GM12878 (cell line): ENCODE results near the gene RHAG. TPM values are rescaled to one million over a fixed set of nuclear protein-coding genes. Genes with fewer than 3 reads are reported as not detected.
"Not testable (repeated sequence)": the region's sequence is repeated elsewhere in the genome, so short reads cannot be mapped to it uniquely, and the experiment has no call there.

Experiments used
- ATAC-seq: fragments of 200-7000 bp; cut with Tn5 transposase; 3 replicates; pipeline ENCODE4 v1.9.1; 2020; ENCODE audit warnings: mild to moderate bottlenecking, moderate library complexity
- BruUV-seq: library from RNA; stranded (reverse); fragments of 400-500 nt; replicated peaks from 2 replicates; lab custom pipeline; 2021; lab: Mats Ljungman, UMichigan
- CTCF ChIA-PET: fragments of 300-600 bp; sonication (Branson Sonifier 250); formaldehyde crosslinking; extraction: SDS; loops from one replicate; lab custom pipeline; 2021; ENCODE audit warnings: inconsistent platforms; lab: Yijun Ruan, JAX
- POLR2A ChIA-PET: fragments of 350-600 bp; formaldehyde crosslinking; extraction: SDS; loops from one replicate; lab custom pipeline; 2021; ENCODE audit warnings: inconsistent platforms; lab: Charles Lee
- RAD21 ChIA-PET: fragments of 300-600 bp; sonication (Branson Sonifier 250); formaldehyde crosslinking; loops from one replicate; lab custom pipeline; 2023; ENCODE audit warnings: antibody characterized with exemption; ENCODE audit not compliant: unreplicated experiment; lab: Charles Lee
- SMC1A ChIA-PET: fragments of 300-600 bp; sonication (Branson Sonifier 250); formaldehyde crosslinking; loops from one replicate; lab custom pipeline; 2023; ENCODE audit not compliant: unreplicated experiment, uncharacterized antibody; lab: Charles Lee
- DNase-seq: peaks from one replicate; pipeline ENCODE4 v3.0.0-alpha.2; 2011; ENCODE audit warnings: low read depth, low spot score
- FAIRE-seq: peaks from 3 replicates; lab custom pipeline; 2011; peaks lifted over from hg19 to GRCh38; lab: Jason Lieb, UNC
- H2AFZ ChIP-seq: 2 replicates; pipeline ENCODE4 v1.6.0; 2011; ENCODE audit warnings: low read depth, low read length, control low read depth; ENCODE audit not compliant: control insufficient read depth
- H3K27ac ChIP-seq: 2 replicates; pipeline ENCODE4 v1.5.1; 2011; ENCODE audit warnings: control low read depth; ENCODE audit not compliant: control insufficient read depth, insufficient read depth
- H3K27me3 ChIP-seq, 2 experiments: replicated peaks in 1 of 2; 2 replicates each; pipeline versions ENCODE4 v1.6.0 to v1.6.1; 2011; ENCODE audit warnings: low read length in 1 of 2; ENCODE audit not compliant: control insufficient read depth in 2 of 2, insufficient read depth in 2 of 2
- H3K36me3 ChIP-seq, 2 experiments: 2 replicates each; pipeline ENCODE4 v1.5.1; 2011; ENCODE audit warnings: low read length in 1 of 2; ENCODE audit not compliant: control insufficient read depth in 2 of 2, insufficient read depth in 2 of 2
- H3K4me1 ChIP-seq: 2 replicates; pipeline ENCODE4 v1.6.1; 2011; ENCODE audit warnings: mild to moderate bottlenecking, low read length, moderate library complexity, mixed read lengths; ENCODE audit not compliant: control insufficient read depth, insufficient read depth
- H3K4me2 ChIP-seq: 2 replicates; pipeline ENCODE4 v1.6.0; 2011; ENCODE audit warnings: control low read depth; ENCODE audit not compliant: control insufficient read depth, insufficient read depth
- H3K4me3 ChIP-seq: fragments of 200-600 bp; sonication (generic); 2 replicates; pipeline ENCODE4 v1.5.1; 2016
- H3K79me2 ChIP-seq: 2 replicates; pipeline ENCODE4 v1.6.0; 2011; ENCODE audit warnings: low read length; ENCODE audit not compliant: control insufficient read depth, insufficient read depth
- H3K9ac ChIP-seq: 2 replicates; pipeline ENCODE4 v1.8.0; 2011; ENCODE audit warnings: low read length, control low read depth, mixed read lengths; ENCODE audit not compliant: control insufficient read depth, insufficient read depth
- H3K9me3 ChIP-seq: replicated peaks from 3 replicates; pipeline ENCODE4 v1.5.1; 2011; ENCODE audit warnings: mild to moderate bottlenecking, low read length; ENCODE audit not compliant: control insufficient read depth, insufficient read depth
- H4K20me1 ChIP-seq: 2 replicates; pipeline ENCODE4 v1.6.0; 2011; ENCODE audit not compliant: control insufficient read depth, insufficient read depth
- BCLAF1 ChIP-seq: fragments of 450-650 bp; IDR thresholded peaks from 2 replicates; pipeline ENCODE4 v1.6.1; 2017; ENCODE audit warnings: antibody characterized with exemption, mild to moderate bottlenecking, moderate library complexity
- CUX1 ChIP-seq: IDR thresholded peaks from 2 replicates; pipeline ENCODE4 v1.6.1; 2012; ENCODE audit warnings: improper control_type of control experiment, low read depth, low read length; ENCODE audit not compliant: insufficient replicate concordance
- RELB ChIP-seq: fragments of 450-650 bp; IDR thresholded peaks from 2 replicates; pipeline ENCODE4 v1.6.1; 2017; ENCODE audit warnings: low read depth, mild to moderate bottlenecking, moderate library complexity
- SP1 ChIP-seq: IDR thresholded peaks from one replicate; pipeline ENCODE4 v1.6.1; 2011; ENCODE audit warnings: low read depth, low read length
- ZNF207 ChIP-seq: fragments of 450-650 bp; IDR thresholded peaks from 2 replicates; pipeline ENCODE4 v1.6.1; 2014; ENCODE audit warnings: antibody characterized with exemption, mild to moderate bottlenecking, borderline replicate concordance
- WGBS: methylation state at CpG from one replicate; pipeline ENCODE4 v1.1.6; 2016; ENCODE audit warnings: low lambda C conversion rate; ENCODE audit not compliant: insufficient replicate concordance, insufficient coverage; ENCODE audit errors: missing lambda C conversion rate; 5-methylcytosine and 5-hydroxymethylcytosine counted together
- in situ Hi-C: fragments of 300-500 bp; cut with MboI; formaldehyde crosslinking; loops from 9 replicates; pipeline ENCODE4 v1.14.3; 2018; ENCODE audit warnings: mixed read lengths
- intact Hi-C: fragments of 100-400 bp; cut with micrococcal nuclease; formaldehyde crosslinking; loops from one replicate; pipeline ENCODE4 v1.14.2; 2022; ENCODE audit not compliant: unreplicated experiment
- polyA plus RNA-seq, 11 experiments: library from polyadenylated mRNA; depleted of rRNA in 4 of 11; unstranded in 6 of 11; stranded (reverse) in 5 of 11; fragments of >200 nt; fragmentation: Nextera tagmentation in 4 of 11; fragmentation: Illumina TruSeq in 1 of 11; extraction: Ambion mirVana in 4 of 11; extraction: Trizol in 1 of 11; gene quantifications; 1 replicate in 1 of 11; 2 replicates in 10 of 11; pipeline versions ENCODE4 v1.2.1 to v1.2.3, GENCODE V29; 2011 to 2016; ENCODE audit warnings: inconsistent platforms in 2 of 11, missing spikeins in 2 of 11, low read depth in 1 of 11
- total RNA-seq, 4 experiments: library from RNA; depleted of rRNA in 3 of 4; stranded (reverse); fragments of >200 nt in 3 of 4; fragmentation: Illumina TruSeq in 1 of 4; extraction: Trizol in 1 of 4; gene quantifications; 2 replicates each; pipeline versions ENCODE4 v1.2.1 to v1.2.3, GENCODE V29; 2013 to 2021

The RHAG gene
- total and polyA plus RNA-seq, 10 of the 15 experiments (the other 5 are each of a cell fraction or from before 2014, with no cell fraction given), result 0.06 to 0.18 (median 0.10) TPM; not detected in 6

GRCh38 chr6:49587262-49587661, 49.4 kb downstream of the RHAG start:
- ATAC-seq, H3K4me2 ChIP-seq, CTCF ChIA-PET, H3K27me3 ChIP-seq, FAIRE-seq, H2AFZ ChIP-seq, H3K27ac ChIP-seq, in situ Hi-C loops, H3K36me3 ChIP-seq, SMC1A ChIA-PET, DNase-seq, H3K4me3 ChIP-seq, RAD21 ChIA-PET, BruUV-seq, intact Hi-C loops, H3K4me1 ChIP-seq, H3K9me3 ChIP-seq, H3K9ac ChIP-seq, H3K79me2 ChIP-seq, H4K20me1 ChIP-seq: not testable (repeated sequence)
- 58% methylated on average over 5 of the region's 5 CpGs for WGBS
- POLR2A ChIA-PET, result interaction anchor here (0.7 kb wide), 1 partner anchor 1362 kb away, joined by 3 read pairs; no protein-coding TSS in a partner anchor

- no peaks in the 10 kb centered on the region; the same call in 2 of the 3 replicates for H3K9me3 ChIP-seq
- FAIRE-seq (no peak), ATAC-seq (no peak), DNase-seq (no peak)
- in situ Hi-C loops (no loop called here), intact Hi-C loops (no loop called here)
- no peaks in the 10 kb centered on the region for H3K4me1 ChIP-seq
- 7% methylated on average over 1 of the region's 1 CpG for WGBS
- BruUV-seq, result no TSS peak
- no peaks in the 10 kb centered on the region for H3K36me3 ChIP-seq
- H3K4me2 ChIP-seq, result no peak overlapping the region
- no peaks in the 10 kb centered on the region for H3K27me3 ChIP-seq
- RAD21 ChIA-PET, result no interaction called here
- no peaks in the 10 kb centered on the region for H3K79me2 ChIP-seq
- H2AFZ ChIP-seq, result no peak overlapping the region
- no peak overlapping the region for H3K9ac ChIP-seq
- H3K4me3 ChIP-seq, result no peak overlapping the region
- POLR2A ChIA-PET, result no interaction called here
- H3K27ac ChIP-seq, result no peak overlapping the region
- SMC1A ChIA-PET, result no interaction called here
- CTCF ChIA-PET, result no interaction called here
- no peaks in the 10 kb centered on the region for H4K20me1 ChIP-seq
- TF ChIP-seq BCLAF1, result no peak
- no peak for TF ChIP-seq ZNF207
- no peak for TF ChIP-seq RELB
- no peak for TF ChIP-seq SP1
- TF ChIP-seq CUX1, result no peak
Measured at GRCh38 chr6:49582529-49582928, 54.1 kb downstream of the RHAG start.
